Esophagus muscularis mucosa (tissue), 4 donors: ENCODE results near the gene RPUSD1.

Source experiments
- CTCF ChIP-seq, 3 experiments: fragments of 200-600 bp in 2 of 3; fragments of 450-650 bp in 1 of 3; sonication (generic) in 2 of 3; IDR thresholded peaks; one replicate each; pipeline ENCODE4 v1.5.1; 2017 to 2019; ENCODE audit warnings: antibody characterized with exemption in 3 of 3, mild to moderate bottlenecking in 2 of 3, moderate library complexity in 1 of 3
- EP300 ChIP-seq: sonication (generic); formaldehyde crosslinking; IDR thresholded peaks from one replicate; pipeline ENCODE4 v1.6.1; 2017; ENCODE audit warnings: antibody characterized with exemption
- POLR2A ChIP-seq: fragments of 450-650 bp; IDR thresholded peaks from one replicate; pipeline ENCODE4 v1.6.1; 2017; ENCODE audit warnings: antibody characterized with exemption, moderate library complexity, mild to moderate bottlenecking, low read depth
- POLR2AphosphoS5 ChIP-seq, 2 donors: sonication (generic); formaldehyde crosslinking; IDR thresholded peaks; one replicate each; pipeline ENCODE4 v1.6.1; 2017; ENCODE audit warnings: antibody characterized with exemption in 2 of 2

DNA sequence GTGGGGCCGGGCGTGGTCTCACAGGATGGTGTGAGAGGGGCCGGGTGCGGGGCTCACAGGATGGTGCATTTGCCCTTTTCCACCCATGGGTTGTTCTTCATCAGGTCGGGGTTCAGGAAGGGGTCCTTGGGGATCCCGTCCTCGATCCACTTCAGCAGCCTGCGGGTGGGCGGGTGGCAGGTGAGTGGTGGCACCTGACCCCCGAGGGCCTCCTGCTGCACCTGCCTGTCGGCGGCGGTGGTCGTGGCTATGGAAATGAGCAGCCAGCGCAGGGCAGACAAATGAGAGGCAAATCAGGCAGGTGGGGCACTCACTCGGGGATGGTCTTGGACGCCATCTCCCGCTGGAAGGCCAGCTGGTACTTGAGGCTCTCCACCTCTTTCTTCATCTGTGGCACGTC lies 10.5 kb upstream of the RPUSD1 start:
- TF ChIP-seq POLR2A, result no peak
- TF ChIP-seq CTCF (IDR thresholded peaks at IDR 0.05), result no peak
- TF ChIP-seq POLR2AphosphoS5 (IDR thresholded peaks at IDR 0.05), result no peak
- TF ChIP-seq EP300, result no peak
